OCI-LY3 (cell line): ENCODE results near the gene HAUS2.

Experiments used
- H2AFZ ChIP-seq: fragments of 200-600, 300-600 bp; shearing (Covaris generic); 2 replicates; pipeline ENCODE4 v1.6.0; 2014; ENCODE audit warnings: antibody characterized with exemption, low read depth, low read length
- H3K27ac ChIP-seq: fragments of 200-600, 300-600 bp; sonication (generic); 2 replicates; pipeline ENCODE4 v1.5.1; 2014; ENCODE audit warnings: mild to moderate bottlenecking, low read length, moderate library complexity, mixed read lengths
- H3K27me3 ChIP-seq: fragments of 200-600, 300-600 bp; sonication (generic); 2 replicates; pipeline ENCODE4 v1.6.1; 2014; ENCODE audit warnings: low read depth, low read length, mixed read lengths
- H3K36me3 ChIP-seq: fragments of 200-600, 300-600 bp; sonication (generic); replicated peaks from 2 replicates; pipeline ENCODE3; 2014; ENCODE audit warnings: low read depth, low read length, mixed read lengths
- H3K4me1 ChIP-seq: fragments of 300-600, 200-600 bp; sonication (generic); 2 replicates; pipeline ENCODE4 v1.6.1; 2014; ENCODE audit warnings: low read length, mixed read lengths
- H3K4me2 ChIP-seq: fragments of 200-600, 300-600 bp; sonication (generic); 2 replicates; pipeline ENCODE4 v1.6.1; 2014; ENCODE audit warnings: low read length, mixed read lengths
- H3K4me3 ChIP-seq: fragments of 300-600, 200-600 bp; sonication (generic); 2 replicates; pipeline ENCODE4 v1.5.1; 2014; ENCODE audit warnings: antibody characterized with exemption, mild to moderate bottlenecking, low read length, moderate library complexity
- H3K79me2 ChIP-seq: fragments of 300-600, 200-600 bp; shearing (Covaris generic); 2 replicates; pipeline ENCODE4 v1.6.1; 2014; ENCODE audit warnings: mild to moderate bottlenecking, low read length, mixed read lengths
- H3K9ac ChIP-seq: fragments of 300-600, 200-600 bp; shearing (Covaris generic); 2 replicates; pipeline ENCODE4 v1.6.0; 2014; ENCODE audit warnings: mild to moderate bottlenecking, low read length, moderate library complexity
- H3K9me3 ChIP-seq: fragments of 200-600, 300-600 bp; shearing (Covaris generic); 2 replicates; pipeline ENCODE4 v1.6.1; 2014; ENCODE audit warnings: low read length, mixed read lengths; ENCODE audit not compliant: insufficient read depth
- H4K20me1 ChIP-seq: fragments of 200-600, 300-600 bp; sonication (generic); 2 replicates; pipeline ENCODE4 v1.6.1; 2016; ENCODE audit warnings: low read length, mixed read lengths; ENCODE audit not compliant: insufficient read depth
- CTCF ChIP-seq: fragments of 200-600, 300-600 bp; sonication (generic); IDR thresholded peaks from 2 replicates; pipeline ENCODE4 v1.5.1; 2014; ENCODE audit warnings: antibody characterized with exemption, low read length, low read depth
- EZH2phosphoT487 ChIP-seq: fragments of 200-600 bp; shearing (Covaris generic); IDR thresholded peaks from 2 replicates; pipeline ENCODE4 v1.6.1; 2018; ENCODE audit warnings: antibody characterized with exemption, mixed run types, low read depth

The HAUS2 gene

GRCh38 chr15:42576040-42576594 is 27.5 kb downstream of the HAUS2 start:
- 0 out of 2 replicates have a peak, but pooled peaks cover 3% of the 10 kb centered on the region for H3K79me2 ChIP-seq
- peak overlapping the region; percentile 83 for H3K4me2 ChIP-seq
- H3K4me1 ChIP-seq, result peaks cover 7% of the 10 kb centered on the region; the same call in 1 of the 2 replicates
- peak overlapping the region; percentile 47; the same call in 1 of the 2 replicates for H3K9ac ChIP-seq
- H2AFZ ChIP-seq, result peak overlapping the region; percentile 47; the same call in 1 of the 2 replicates
- peaks cover 14% of the 10 kb centered on the region; the same call in 1 of the 2 replicates for H3K27me3 ChIP-seq
- H3K4me3 ChIP-seq, result peak overlapping the region; percentile 77
- no peaks in the 10 kb centered on the region for H4K20me1 ChIP-seq
- no peak for TF ChIP-seq EZH2phosphoT487
- no peak for TF ChIP-seq CTCF
- no peaks in the 10 kb centered on the region for H3K36me3 ChIP-seq
- no peaks in the 10 kb centered on the region for H3K9me3 ChIP-seq
- H3K27ac ChIP-seq, result no peak overlapping the region

GRCh38 chr15:42576776-42577175 is 28.1 kb downstream of the HAUS2 start:
- Histone ChIP-seq H3K36me3 (no peaks in the 10 kb centered on the region), H3K9ac (no peak overlapping the region), H3K4me2 (peak overlapping the region; percentile 83), H3K4me1 (peaks cover 8% of the 10 kb centered on the region; the same call in 1 of the 2 replicates), H3K4me3 (no peak overlapping the region), H3K27ac (no peak overlapping the region), H3K79me2 (0 out of 2 replicates have a peak, but pooled peaks cover 3% of the 10 kb centered on the region), H4K20me1 (no peaks in the 10 kb centered on the region), H3K27me3 (peaks cover 14% of the 10 kb centered on the region; the same call in 1 of the 2 replicates), H2AFZ (no peak overlapping the region), H3K9me3 (no peaks in the 10 kb centered on the region)
- TF ChIP-seq EZH2phosphoT487, result no peak
- TF ChIP-seq CTCF, result no peak

- H3K27me3 ChIP-seq, result peaks cover 14% of the 10 kb centered on the region; the same call in 1 of the 2 replicates
- H3K9ac ChIP-seq, result no peak overlapping the region
- H4K20me1 ChIP-seq, result no peaks in the 10 kb centered on the region
- no peaks in the 10 kb centered on the region for H3K36me3 ChIP-seq
- H3K9me3 ChIP-seq, result no peaks in the 10 kb centered on the region
- H3K4me2 ChIP-seq, result no peak overlapping the region
- H2AFZ ChIP-seq, result no peak overlapping the region
- TF ChIP-seq CTCF (no peak), EZH2phosphoT487 (no peak)
- 0 out of 2 replicates have a peak, but pooled peaks cover 3% of the 10 kb centered on the region for H3K79me2 ChIP-seq
- no peak overlapping the region for H3K4me3 ChIP-seq
- H3K4me1 ChIP-seq, result peaks cover 9% of the 10 kb centered on the region; the same call in 1 of the 2 replicates
- no peak overlapping the region for H3K27ac ChIP-seq
These were observed 28.9 kb downstream of the HAUS2 start for GRCh38 chr15:42577514-42578031.

GRCh38 chr15:42578984-42579537 is 30.4 kb downstream of the HAUS2 start:
- Histone ChIP-seq H3K9ac (no peak overlapping the region), H2AFZ (no peak overlapping the region), H3K27me3 (peaks cover 14% of the 10 kb centered on the region; the same call in 1 of the 2 replicates), H3K4me2 (no peak overlapping the region), H3K4me3 (no peak overlapping the region), H3K79me2 (0 out of 2 replicates have a peak, but pooled peaks cover 3% of the 10 kb centered on the region), H3K27ac (no peak overlapping the region), H3K36me3 (no peaks in the 10 kb centered on the region), H3K4me1 (peaks cover 9% of the 10 kb centered on the region; the same call in 1 of the 2 replicates), H4K20me1 (no peaks in the 10 kb centered on the region), H3K9me3 (no peaks in the 10 kb centered on the region)
- no peak for TF ChIP-seq CTCF
- no peak for TF ChIP-seq EZH2phosphoT487
